GM06990 (cell line): ENCODE measurements around the gene IGSF9.

Experiments used
- DNase-seq: peaks from one replicate; pipeline ENCODE4 v3.0.0-alpha.2; 2011; ENCODE audit not compliant: insufficient read length; ENCODE audit errors: extremely low read depth
- H3K27me3 ChIP-seq: replicated peaks from 2 replicates; pipeline ENCODE4 v1.6.0; 2011; ENCODE audit warnings: low read length; ENCODE audit not compliant: control insufficient read depth, insufficient read depth
- H3K36me3 ChIP-seq: 2 replicates; pipeline ENCODE4 v1.5.1; 2011; ENCODE audit warnings: low read length; ENCODE audit not compliant: control insufficient read depth, insufficient read depth
- H3K4me3 ChIP-seq: replicated peaks from 2 replicates; pipeline ENCODE4 v1.5.1; 2011; ENCODE audit warnings: low read depth, mild to moderate bottlenecking, control low read depth, low read length
- CTCF ChIP-seq: IDR thresholded peaks from 2 replicates; pipeline ENCODE4 v1.5.1; 2011; ENCODE audit warnings: low read length, control low read depth, mild to moderate bottlenecking, inconsistent platforms; ENCODE audit not compliant: insufficient read depth, poor library complexity, severe bottlenecking

IGSF9 gene

GRCh38 chr1:159924791-159925718 lies 20.4 kb downstream of the IGSF9 start, which contains the start of gene TAGLN2:
TAGLN2 (minus strand) TSS chr1:159925507; CDS start chr1:159920509, 4,998 bp downstream.
- Histone ChIP-seq H3K27me3 (no peaks in the 10 kb centered on the region), H3K36me3 (peaks cover 3% of the 10 kb centered on the region), H3K4me3 (peak within 1 kb of the TSS; percentile 85)
- no peak for TF ChIP-seq CTCF
- peak; percentile 92 for DNase-seq

GRCh38 chr1:159924025-159924790 lies 21.2 kb downstream of the IGSF9 start:
- DNase-seq: peak; percentile 79
- no peak for TF ChIP-seq CTCF
- Histone ChIP-seq H3K4me3 (peak overlapping the region; percentile 85), H3K36me3 (peaks cover 11% of the 10 kb centered on the region), H3K27me3 (no peaks in the 10 kb centered on the region)

GRCh38 chr1:159923203-159924024 lies 22.0 kb downstream of the IGSF9 start:
- TF ChIP-seq CTCF: no peak
- DNase-seq: peak; percentile 78
- Histone ChIP-seq H3K27me3 (no peaks in the 10 kb centered on the region), H3K36me3 (peaks cover 19% of the 10 kb centered on the region), H3K4me3 (peak overlapping the region; percentile 85)

GRCh38 chr1:159922511-159923202 lies 22.8 kb downstream of the IGSF9 start:
- Histone ChIP-seq H3K27me3 (no peaks in the 10 kb centered on the region), H3K36me3 (peaks cover 23% of the 10 kb centered on the region), H3K4me3 (peak overlapping the region; percentile 85)
- TF ChIP-seq CTCF: no peak
- DNase-seq: no peak
